Measurements from ENCODE around the gene TCF12. TPM values are rescaled to one million over a fixed set of nuclear protein-coding genes. Genes with fewer than 3 reads are reported as not detected.

The TCF12 gene
- total and polyA plus RNA-seq, 11 donors: 6.5 to 77.3 (median 43.5) TPM

DNA sequence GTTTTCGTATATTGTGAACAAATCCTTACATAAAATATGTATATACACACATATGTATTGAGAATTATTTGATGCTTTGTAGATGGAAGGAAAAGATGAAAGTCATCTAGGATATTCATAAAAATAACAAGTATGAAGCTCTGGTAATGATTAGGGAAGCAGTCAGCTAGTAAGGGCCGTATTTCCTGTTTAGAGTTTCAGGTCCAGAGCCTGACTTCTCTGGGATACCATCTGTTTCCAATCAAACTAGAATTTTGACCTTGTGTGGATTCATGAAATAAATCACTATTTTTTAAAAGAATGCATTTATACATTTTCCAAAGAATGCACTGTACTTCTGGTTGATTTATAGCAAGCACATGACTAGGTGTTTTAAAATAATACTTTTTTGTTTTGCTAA lies 301.8 kb downstream of the TCF12 start:
- H3K27me3 ChIP-seq: no peaks in the 10 kb centered on the region
- no peaks in the 10 kb centered on the region for H3K9me3 ChIP-seq
- peaks cover 0 to 59% (median 30%) of the 10 kb centered on the region in 12 donors for H3K4me1 ChIP-seq
- ATAC-seq: peak in 2 of 4 donors; percentile 41 to 56
- DNase-seq: no peak
- peak overlapping the region in 4 of 12 donors; percentile 11 to 26 (median 18) for H3K27ac ChIP-seq
- intact Hi-C loops (cut with DNase I): loop anchor here in 1 of 10 donors (10.0 kb wide), 1 partner anchor 65 kb away; no protein-coding TSS in a partner anchor
- no peaks in the 10 kb centered on the region for H3K36me3 ChIP-seq
- WGBS, 4 donors: 61 to 76% (median 73%) methylated on average over 2 of the region's 2 CpGs
- TF ChIP-seq, protein P1, sequence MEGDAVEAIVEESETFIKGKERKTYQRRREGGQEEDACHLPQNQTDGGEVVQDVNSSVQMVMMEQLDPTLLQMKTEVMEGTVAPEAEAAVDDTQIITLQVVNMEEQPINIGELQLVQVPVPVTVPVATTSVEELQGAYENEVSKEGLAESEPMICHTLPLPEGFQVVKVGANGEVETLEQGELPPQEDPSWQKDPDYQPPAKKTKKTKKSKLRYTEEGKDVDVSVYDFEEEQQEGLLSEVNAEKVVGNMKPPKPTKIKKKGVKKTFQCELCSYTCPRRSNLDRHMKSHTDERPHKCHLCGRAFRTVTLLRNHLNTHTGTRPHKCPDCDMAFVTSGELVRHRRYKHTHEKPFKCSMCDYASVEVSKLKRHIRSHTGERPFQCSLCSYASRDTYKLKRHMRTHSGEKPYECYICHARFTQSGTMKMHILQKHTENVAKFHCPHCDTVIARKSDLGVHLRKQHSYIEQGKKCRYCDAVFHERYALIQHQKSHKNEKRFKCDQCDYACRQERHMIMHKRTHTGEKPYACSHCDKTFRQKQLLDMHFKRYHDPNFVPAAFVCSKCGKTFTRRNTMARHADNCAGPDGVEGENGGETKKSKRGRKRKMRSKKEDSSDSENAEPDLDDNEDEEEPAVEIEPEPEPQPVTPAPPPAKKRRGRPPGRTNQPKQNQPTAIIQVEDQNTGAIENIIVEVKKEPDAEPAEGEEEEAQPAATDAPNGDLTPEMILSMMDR (IDR thresholded peaks at IDR 0.05): no peak
- no peak for TF ChIP-seq POLR2A (IDR thresholded peaks at IDR 0.05)
- peak overlapping the region in 6 of 12 donors; percentile 31 to 45 (median 38) for H3K4me3 ChIP-seq

DNA sequence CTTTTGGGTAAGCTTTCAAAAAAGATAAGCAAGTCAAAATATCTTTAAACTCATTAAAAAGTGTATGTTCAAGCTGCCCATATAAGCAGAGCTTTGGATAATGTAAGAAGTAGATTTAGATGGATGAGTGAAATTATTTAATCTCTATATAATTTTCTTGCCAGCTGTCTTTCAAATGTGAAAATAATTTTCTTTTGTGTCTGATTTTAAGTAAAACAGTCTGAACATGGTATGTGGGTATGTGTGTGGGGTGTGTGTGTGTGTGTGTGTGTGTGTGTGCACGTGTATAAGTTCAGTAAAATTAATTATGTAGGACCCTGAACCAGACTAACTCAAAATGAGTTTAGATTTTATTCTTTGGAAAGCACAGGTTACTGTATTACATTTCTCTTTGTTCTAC lies 302.7 kb downstream of the TCF12 start:
- intact Hi-C loops (cut with DNase I): loop anchor here in 1 of 10 donors (10.0 kb wide), 1 partner anchor 64 kb away; no protein-coding TSS in a partner anchor
- TF ChIP-seq, protein P1 (IDR thresholded peaks at IDR 0.05): no peak
- TF ChIP-seq POLR2A (IDR thresholded peaks at IDR 0.05): no peak
- Histone ChIP-seq H3K36me3 (no peaks in the 10 kb centered on the region), H3K4me3 (peak overlapping the region in 3 of 12 donors; percentile 33 to 42 (median 42)), H3K4me1 (peaks cover 0 to 50% (median 23%) of the 10 kb centered on the region in 12 donors), H3K9me3 (no peaks in the 10 kb centered on the region), H3K27ac (no peak overlapping the region), H3K27me3 (no peaks in the 10 kb centered on the region)
- DNase-seq (no peak), ATAC-seq (no peak)
- 0 to 53% (median 17%) methylated on average over 1 of the region's 1 CpG for WGBS, 4 donors

GRCh38 chr15:57223345-57223744 lies 304.9 kb downstream of the TCF12 start:
- ATAC-seq: no peak
- intact Hi-C loops (cut with DNase I): loop anchor here in 1 of 10 donors (10.0 kb wide), 1 partner anchor 61 kb away; no protein-coding TSS in a partner anchor
- Histone ChIP-seq H3K27ac (no peak overlapping the region), H3K27me3 (no peaks in the 10 kb centered on the region), H3K4me1 (peaks cover 0 to 35% (median 8%) of the 10 kb centered on the region in 12 donors), H3K4me3 (no peak overlapping the region), H3K36me3 (no peaks in the 10 kb centered on the region), H3K9me3 (no peaks in the 10 kb centered on the region)
- TF ChIP-seq POLR2A (IDR thresholded peaks at IDR 0.05): no peak
- TF ChIP-seq, protein P1 (IDR thresholded peaks at IDR 0.05): no peak
- no peak for DNase-seq
- WGBS, 4 donors: 86 to 94% (median 90%) methylated on average over 2 of the region's 2 CpGs

- no peaks in the 10 kb centered on the region for H3K27me3 ChIP-seq
- DNase-seq (no peak), ATAC-seq (no peak)
- H3K27ac ChIP-seq: no peak overlapping the region
- no peaks in the 10 kb centered on the region for H3K36me3 ChIP-seq
- H3K9me3 ChIP-seq: no peaks in the 10 kb centered on the region
- intact Hi-C loops (cut with DNase I): loop anchor here in 1 of 10 donors (10.0 kb wide), 1 partner anchor 61 kb away; no protein-coding TSS in a partner anchor
- TF ChIP-seq POLR2A (IDR thresholded peaks at IDR 0.05): no peak
- TF ChIP-seq, protein P1 (IDR thresholded peaks at IDR 0.05): no peak
- 79 to 92% (median 83%) methylated on average over 2 of the region's 2 CpGs for WGBS, 4 donors
- no peak overlapping the region for H3K4me3 ChIP-seq
- H3K4me1 ChIP-seq: peaks cover 0 to 30% (median 6%) of the 10 kb centered on the region in 12 donors
These were observed 305.4 kb downstream of the TCF12 start for GRCh38 chr15:57223887-57224286.
